H9 (cell line): ENCODE data around the gene TBX3. TPM values are rescaled to one million over a fixed set of nuclear protein-coding genes. Genes with fewer than 3 reads are reported as not detected.
A peak's percentile ranks its signal among the peaks of the same experiment; 100 is the strongest.

Experiments
- DNase-seq: peaks from one replicate; pipeline ENCODE4 v3.0.0-alpha.2; 2017
- H2AFZ ChIP-seq: one replicate; pipeline ENCODE4 v1.6.1; 2013; ENCODE audit warnings: mild to moderate bottlenecking, low read length, control low read depth, moderate library complexity
- H2AK5ac ChIP-seq: 2 replicates; pipeline ENCODE4 v1.6.1; 2013; ENCODE audit warnings: low read length, control low read depth, mixed read lengths; ENCODE audit not compliant: insufficient read length
- H2BK120ac ChIP-seq: one replicate; pipeline ENCODE4 v1.6.1; 2013; ENCODE audit warnings: low read depth, mild to moderate bottlenecking, low read length, control low read depth, inconsistent platforms; ENCODE audit not compliant: poor library complexity, severe bottlenecking
- H2BK12ac ChIP-seq: 2 replicates; pipeline ENCODE4 v1.6.1; 2013; ENCODE audit warnings: low read length, control low read depth, mixed read lengths, low read depth; ENCODE audit not compliant: insufficient read length
- H2BK15ac ChIP-seq: 2 replicates; pipeline ENCODE4 v1.6.1; 2013; ENCODE audit warnings: low read depth, low read length, control low read depth
- H2BK20ac ChIP-seq: one replicate; pipeline ENCODE4 v1.6.1; 2013; ENCODE audit warnings: low read depth, mild to moderate bottlenecking, low read length, control low read depth, inconsistent platforms; ENCODE audit not compliant: poor library complexity, severe bottlenecking
- H2BK5ac ChIP-seq: 2 replicates; pipeline ENCODE4 v1.6.1; 2013; ENCODE audit warnings: low read length, control low read depth, mixed read lengths; ENCODE audit not compliant: insufficient read length
- H3K14ac ChIP-seq: 2 replicates; pipeline ENCODE4 v1.6.1; 2013; ENCODE audit warnings: low read length, control low read depth; ENCODE audit not compliant: insufficient read depth
- H3K18ac ChIP-seq: 2 replicates; pipeline ENCODE4 v1.6.1; 2013; ENCODE audit warnings: low read depth, mild to moderate bottlenecking, mixed read lengths, low read length, control low read depth; ENCODE audit not compliant: insufficient read length
- H3K23ac ChIP-seq: 2 replicates; pipeline ENCODE4 v1.6.1; 2013; ENCODE audit warnings: low read length, control low read depth, mixed read lengths, low read depth; ENCODE audit not compliant: insufficient read length
- H3K23me2 ChIP-seq: 2 replicates; pipeline ENCODE4 v1.6.1; 2013; ENCODE audit warnings: low read depth, mild to moderate bottlenecking, mixed read lengths, low read length, control low read depth; ENCODE audit not compliant: insufficient read length, poor library complexity, severe bottlenecking
- H3K27ac ChIP-seq: 2 replicates; pipeline ENCODE4 v1.5.1; 2013; ENCODE audit warnings: low read length, control low read depth, mixed read lengths, low read depth; ENCODE audit not compliant: insufficient read length
- H3K27me3 ChIP-seq: 2 replicates; pipeline ENCODE4 v1.6.1; 2013; ENCODE audit warnings: low read length, control low read depth, inconsistent platforms; ENCODE audit not compliant: insufficient read depth
- H3K4ac ChIP-seq: 2 replicates; pipeline ENCODE4 v1.6.1; 2013; ENCODE audit warnings: low read depth, mild to moderate bottlenecking, control low read depth, inconsistent platforms, low read length, moderate library complexity
- H3K4me1 ChIP-seq: 2 replicates; pipeline ENCODE4 v1.6.1; 2013; ENCODE audit warnings: low read length, control low read depth, inconsistent platforms; ENCODE audit not compliant: insufficient read depth
- H3K4me2 ChIP-seq: 2 replicates; pipeline ENCODE4 v1.6.1; 2013; ENCODE audit warnings: low read length, control low read depth, mixed read lengths; ENCODE audit not compliant: insufficient read length, insufficient read depth
- H3K56ac ChIP-seq: 2 replicates; pipeline ENCODE4 v1.6.1; 2013; ENCODE audit warnings: low read depth, mild to moderate bottlenecking, mixed read lengths, low read length, control low read depth; ENCODE audit not compliant: insufficient read length
- H3K79me1 ChIP-seq: 2 replicates; pipeline ENCODE4 v1.6.1; 2013; ENCODE audit warnings: low read depth, mild to moderate bottlenecking, moderate library complexity, low read length, control low read depth, inconsistent platforms; ENCODE audit not compliant: insufficient read depth, poor library complexity, severe bottlenecking
- H3K79me2 ChIP-seq: 2 replicates; pipeline ENCODE4 v1.6.1; 2013; ENCODE audit warnings: low read length, control low read depth, inconsistent platforms; ENCODE audit not compliant: insufficient read depth
- H3K9ac ChIP-seq: 2 replicates; pipeline ENCODE4 v1.6.1; 2013; ENCODE audit warnings: low read length, control low read depth, mixed read lengths; ENCODE audit not compliant: insufficient read length; ENCODE audit errors: extremely low read depth
- H3K9me3 ChIP-seq: one replicate; pipeline ENCODE4 v1.6.1; 2013; ENCODE audit warnings: low read depth, low read length, inconsistent platforms; ENCODE audit not compliant: control insufficient read depth
- H3T11ph ChIP-seq: one replicate; pipeline ENCODE4 v1.6.1; 2013; ENCODE audit warnings: mild to moderate bottlenecking, low read length, control low read depth, inconsistent platforms
- H4K20me1 ChIP-seq: one replicate; pipeline ENCODE4 v1.6.1; 2013; ENCODE audit not compliant: control insufficient read depth, insufficient read length, insufficient read depth
- H4K5ac ChIP-seq: 2 replicates; pipeline ENCODE4 v1.6.1; 2013; ENCODE audit warnings: low read depth, mild to moderate bottlenecking, mixed read lengths, low read length, control low read depth; ENCODE audit not compliant: insufficient read length
- H4K8ac ChIP-seq: replicated peaks from 2 replicates; pipeline ENCODE4 v1.6.1; 2013; ENCODE audit warnings: low read length, control low read depth, mixed read lengths, low read depth; ENCODE audit not compliant: insufficient read length
- H4K91ac ChIP-seq: 2 replicates; pipeline ENCODE4 v1.6.1; 2013; ENCODE audit warnings: low read depth, mild to moderate bottlenecking, moderate library complexity, mixed read lengths, low read length, control low read depth; ENCODE audit not compliant: insufficient read length
- H3K27ac Mint-ChIP-seq, 3 experiments: 2 replicates in 2 of 3; 3 replicates in 1 of 3; pipeline ENCODE4 v1.8.0; 2020 to 2021; ENCODE audit warnings: mixed read lengths in 3 of 3, mild to moderate bottlenecking in 1 of 3, moderate library complexity in 1 of 3
- H3K27me3 Mint-ChIP-seq: 2 replicates; pipeline ENCODE4 v1.8.0; 2021; ENCODE audit warnings: low read depth, mild to moderate bottlenecking, moderate library complexity, mixed read lengths
- H3K36me3 Mint-ChIP-seq, 3 experiments: 2 replicates in 2 of 3; 3 replicates in 1 of 3; pipeline ENCODE4 v1.8.0; 2020 to 2021; ENCODE audit warnings: low read depth in 3 of 3, mixed read lengths in 3 of 3; ENCODE audit not compliant: insufficient read depth in 1 of 3
- H3K4me1 Mint-ChIP-seq, 2 experiments: 2 replicates each; pipeline ENCODE4 v1.8.0; 2020; ENCODE audit warnings: mixed read lengths in 2 of 2
- H3K4me3 Mint-ChIP-seq, 2 experiments: 2 replicates in 1 of 2; 3 replicates in 1 of 2; pipeline ENCODE4 v1.8.0; 2020 to 2021; ENCODE audit warnings: mild to moderate bottlenecking in 2 of 2, mixed read lengths in 2 of 2, moderate library complexity in 1 of 2
- H3K9me3 Mint-ChIP-seq, 2 experiments: 2 replicates in 1 of 2; 3 replicates in 1 of 2; pipeline ENCODE4 v1.8.0; 2020; ENCODE audit warnings: mild to moderate bottlenecking in 2 of 2, mixed read lengths in 2 of 2, moderate library complexity in 1 of 2
- WGBS: extraction: QIAGEN DNeasy Blood & Tissue Kit; methylation state at CpG from one replicate; pipeline ENCODE4 v1.1.7; 2013; ENCODE audit warnings: missing lambda C conversion rate, low lambda C conversion rate, mixed read lengths; ENCODE audit not compliant: insufficient read length; ENCODE audit errors: extremely low coverage; 5-methylcytosine and 5-hydroxymethylcytosine counted together
- total RNA-seq: library from RNA; stranded (reverse); gene quantifications from 2 replicates; pipeline ENCODE4 v1.2.1, GENCODE V29; 2021
- TF ChIP-seq, protein P1 (sequence below): fragments of 200-600 bp; sonication (generic); conservative IDR thresholded peaks from 3 replicates; pipeline ENCODE4 v1.8.0; 2021; ENCODE audit warnings: antibody characterized with exemption, mild to moderate bottlenecking

The TBX3 gene
- total RNA-seq, 1 experiment from 2014 or later, result 0.04 TPM

GRCh38 chr12:114696443-114697242, 12.7 kb upstream of the TBX3 start:
- Histone ChIP-seq H2BK5ac (no peak overlapping the region), H3K23me2 (no peaks in the 10 kb centered on the region), H3K79me2 (no peaks in the 10 kb centered on the region), H4K8ac (no peak overlapping the region), H2BK120ac (no peak overlapping the region), H2AFZ (no peak overlapping the region), H3K4ac (no peak overlapping the region), H4K91ac (no peak overlapping the region), H3K9me3 (no peaks in the 10 kb centered on the region), H3K18ac (no peak overlapping the region), H3K23ac (no peak overlapping the region), H4K20me1 (no peaks in the 10 kb centered on the region), H2AK5ac (no peak overlapping the region), H2BK12ac (no peak overlapping the region), H3K4me2 (no peak overlapping the region), H3K79me1 (no peaks in the 10 kb centered on the region), H3K4me1 (peaks cover 2% of the 10 kb centered on the region), H3K27me3 (peaks cover 99% of the 10 kb centered on the region), H3K9ac (no peak overlapping the region), H4K5ac (no peak overlapping the region), H3K14ac (no peak overlapping the region), H2BK15ac (no peak overlapping the region), H2BK20ac (no peak overlapping the region), H3K56ac (no peak overlapping the region), H3K27ac (no peak overlapping the region), H3T11ph (no peak overlapping the region)
- Mint-ChIP-seq H3K36me3 (no peaks in the 10 kb centered on the region), H3K27me3 (peaks cover 100% of the 10 kb centered on the region), H3K4me1 (peaks cover 30 to 63% of the 10 kb centered on the region in 2 experiments), H3K4me3 (no peak overlapping the region), H3K27ac (no peak overlapping the region), H3K9me3 (peaks cover 0 to 22% of the 10 kb centered on the region in 2 experiments; a peak in 2 of 5 replicates)
- TF ChIP-seq, protein P1, sequence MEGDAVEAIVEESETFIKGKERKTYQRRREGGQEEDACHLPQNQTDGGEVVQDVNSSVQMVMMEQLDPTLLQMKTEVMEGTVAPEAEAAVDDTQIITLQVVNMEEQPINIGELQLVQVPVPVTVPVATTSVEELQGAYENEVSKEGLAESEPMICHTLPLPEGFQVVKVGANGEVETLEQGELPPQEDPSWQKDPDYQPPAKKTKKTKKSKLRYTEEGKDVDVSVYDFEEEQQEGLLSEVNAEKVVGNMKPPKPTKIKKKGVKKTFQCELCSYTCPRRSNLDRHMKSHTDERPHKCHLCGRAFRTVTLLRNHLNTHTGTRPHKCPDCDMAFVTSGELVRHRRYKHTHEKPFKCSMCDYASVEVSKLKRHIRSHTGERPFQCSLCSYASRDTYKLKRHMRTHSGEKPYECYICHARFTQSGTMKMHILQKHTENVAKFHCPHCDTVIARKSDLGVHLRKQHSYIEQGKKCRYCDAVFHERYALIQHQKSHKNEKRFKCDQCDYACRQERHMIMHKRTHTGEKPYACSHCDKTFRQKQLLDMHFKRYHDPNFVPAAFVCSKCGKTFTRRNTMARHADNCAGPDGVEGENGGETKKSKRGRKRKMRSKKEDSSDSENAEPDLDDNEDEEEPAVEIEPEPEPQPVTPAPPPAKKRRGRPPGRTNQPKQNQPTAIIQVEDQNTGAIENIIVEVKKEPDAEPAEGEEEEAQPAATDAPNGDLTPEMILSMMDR, result no peak
- WGBS, result no CpG with 5 or more reads among the region's 34 CpGs
- peak; percentile 41 for DNase-seq
